ENCODE results near the gene DDX59. TPM values are rescaled to one million over a fixed set of nuclear protein-coding genes. Genes with fewer than 3 reads are reported as not detected.

Gene DDX59
- total and polyA plus RNA-seq, 9 of the 15 experiments (the other 6 are each of a cell fraction or from before 2014, with no cell fraction given) = 8.3 to 30.4 (median 19.8) TPM

- TF ChIP-seq CTCF (IDR thresholded peaks at IDR 0.05 in 2 of 3, conservative IDR thresholded peaks at IDR 0.05 in 1 of 3; ENCODE audit: insufficient read depth in 2 of 3, low read depth in 1 of 3, low read length in 3 of 3) (peak; percentile 44 to 58 (median 55)), FOXJ3 (CRISPR knock-in tag; IDR thresholded peaks at IDR 0.05) (no peak), PCBP1 (IDR thresholded peaks at IDR 0.05; ENCODE audit: low read depth, low read length, poor library complexity, severe bottlenecking) (no peak), KLF10 (CRISPR knock-in tag; IDR thresholded peaks at IDR 0.05) (no peak), HMG20B (CRISPR knock-in tag; IDR thresholded peaks at IDR 0.05) (no peak), RAD21 (CRISPR knock-in tag; conservative IDR thresholded peaks at IDR 0.05 in 1 of 2, IDR thresholded peaks at IDR 0.05 in 1 of 2) (peak in 1 of 2 experiments; percentile 63; a peak in 2 of 4 replicates), ATF4 (CRISPR knock-in tag; IDR thresholded peaks at IDR 0.05) (no peak), RFX7 (CRISPR knock-in tag; IDR thresholded peaks at IDR 0.05) (no peak), CBX3 (IDR thresholded peaks at IDR 0.05; ENCODE audit: borderline replicate concordance in 1 of 2, low read length in 2 of 2) (peak in 1 of 2 experiments; percentile 42; a peak in 1 of 3 replicates), CEBPB (tag; IDR thresholded peaks at IDR 0.05) (peak; percentile 58), DPF2 (IDR thresholded peaks at IDR 0.05) (0 out of 2 replicates have a peak, but pooled peaks have one; percentile 18), REST (IDR thresholded peaks at IDR 0.05; ENCODE audit: borderline replicate concordance) (peak; percentile 33; the same call in 1 of the 2 replicates), REST (CRISPR knock-in tag; IDR thresholded peaks at IDR 0.05; ENCODE audit: low read depth) (no peak), ADNP (tag; IDR thresholded peaks at IDR 0.05) (peak; percentile 81), CHD4 (IDR thresholded peaks at IDR 0.05; ENCODE audit: insufficient read depth, insufficient replicate concordance, low read depth, low read length, poor library complexity, severe bottlenecking) (peak; percentile 67)
These were observed 35.2 kb downstream of the DDX59 start (continued) for GRCh38 chr1:200634261-200635122.

Data from K562 (cell line).